Measurements from ENCODE around the gene TPD52L1. TPM values are rescaled to one million over a fixed set of nuclear protein-coding genes. Genes with fewer than 3 reads are reported as not detected.

The TPD52L1 gene
- total RNA-seq, 1 donor from 2014 or later: 93.6 TPM

GRCh38 chr6:125192610-125192930 is 39.0 kb downstream of the TPD52L1 start:
- Histone ChIP-seq H3K4me1 (peaks cover 10 to 35% of the 10 kb centered on the region in 2 donors), H3K27me3 (no peaks in the 10 kb centered on the region), H3K4me3 (no peak overlapping the region), H3K27ac (no peak overlapping the region), H3K9me3 (no peaks in the 10 kb centered on the region), H3K36me3 (no peaks in the 10 kb centered on the region)
- TF ChIP-seq, protein P1, sequence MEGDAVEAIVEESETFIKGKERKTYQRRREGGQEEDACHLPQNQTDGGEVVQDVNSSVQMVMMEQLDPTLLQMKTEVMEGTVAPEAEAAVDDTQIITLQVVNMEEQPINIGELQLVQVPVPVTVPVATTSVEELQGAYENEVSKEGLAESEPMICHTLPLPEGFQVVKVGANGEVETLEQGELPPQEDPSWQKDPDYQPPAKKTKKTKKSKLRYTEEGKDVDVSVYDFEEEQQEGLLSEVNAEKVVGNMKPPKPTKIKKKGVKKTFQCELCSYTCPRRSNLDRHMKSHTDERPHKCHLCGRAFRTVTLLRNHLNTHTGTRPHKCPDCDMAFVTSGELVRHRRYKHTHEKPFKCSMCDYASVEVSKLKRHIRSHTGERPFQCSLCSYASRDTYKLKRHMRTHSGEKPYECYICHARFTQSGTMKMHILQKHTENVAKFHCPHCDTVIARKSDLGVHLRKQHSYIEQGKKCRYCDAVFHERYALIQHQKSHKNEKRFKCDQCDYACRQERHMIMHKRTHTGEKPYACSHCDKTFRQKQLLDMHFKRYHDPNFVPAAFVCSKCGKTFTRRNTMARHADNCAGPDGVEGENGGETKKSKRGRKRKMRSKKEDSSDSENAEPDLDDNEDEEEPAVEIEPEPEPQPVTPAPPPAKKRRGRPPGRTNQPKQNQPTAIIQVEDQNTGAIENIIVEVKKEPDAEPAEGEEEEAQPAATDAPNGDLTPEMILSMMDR (IDR thresholded peaks at IDR 0.05): no peak
- DNase-seq (ENCODE audit: low spot score in 2 of 2): no peak
- intact Hi-C loops (cut with DNase I): loop anchor here (2.0 to 5.0 kb wide), 2 partner anchors 70 to 108 kb away; partner anchors contain the start of gene HDDC2

- TF ChIP-seq, protein P1 (IDR thresholded peaks at IDR 0.05): no peak
- H3K9me3 ChIP-seq: no peaks in the 10 kb centered on the region
- no peaks in the 10 kb centered on the region for H3K36me3 ChIP-seq
- peaks cover 15 to 36% of the 10 kb centered on the region in 2 donors for H3K4me1 ChIP-seq
- no peak overlapping the region for H3K27ac ChIP-seq
- intact Hi-C loops (cut with DNase I): loop anchor here (2.0 to 5.0 kb wide), 2 partner anchors 69 to 108 kb away; partner anchors contain the start of gene HDDC2
- no peaks in the 10 kb centered on the region for H3K27me3 ChIP-seq
- no peak overlapping the region for H3K4me3 ChIP-seq
- DNase-seq (ENCODE audit: low spot score in 2 of 2): no peak
Measured at GRCh38 chr6:125193208-125193607, 39.6 kb downstream of the TPD52L1 start.

DNA sequence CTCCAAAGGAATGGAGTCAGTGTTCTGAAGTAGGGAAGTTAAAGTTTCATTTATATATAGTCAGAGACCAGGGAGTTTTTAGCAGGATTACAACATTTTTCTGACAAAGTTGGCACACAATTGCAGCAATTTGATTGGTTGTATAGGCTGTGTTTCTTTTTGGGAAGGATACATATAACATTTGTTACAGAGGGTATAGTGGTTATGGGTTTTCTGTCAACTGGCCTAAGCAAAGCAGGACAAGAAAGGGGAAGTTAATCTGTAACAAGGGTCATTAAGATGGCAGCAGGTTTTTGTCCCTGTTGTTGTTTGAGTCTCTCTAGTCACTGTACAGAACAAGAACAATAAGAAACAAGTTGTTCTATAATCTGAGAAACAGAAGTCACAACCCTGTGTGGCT is 41.4 kb downstream of the TPD52L1 start:
- TF ChIP-seq, protein P1 (IDR thresholded peaks at IDR 0.05): no peak
- Histone ChIP-seq H3K27me3 (no peaks in the 10 kb centered on the region), H3K9me3 (no peaks in the 10 kb centered on the region), H3K36me3 (no peaks in the 10 kb centered on the region), H3K27ac (peak overlapping the region in 1 of 2 donors; percentile 3), H3K4me1 (peaks cover 11 to 35% of the 10 kb centered on the region in 2 donors), H3K4me3 (no peak overlapping the region)
- DNase-seq (ENCODE audit: low spot score in 2 of 2): no peak
- intact Hi-C loops (cut with DNase I): loop anchor here (5.0 kb wide), 2 partner anchors 67 to 562 kb away; no protein-coding TSS in a partner anchor

DNA sequence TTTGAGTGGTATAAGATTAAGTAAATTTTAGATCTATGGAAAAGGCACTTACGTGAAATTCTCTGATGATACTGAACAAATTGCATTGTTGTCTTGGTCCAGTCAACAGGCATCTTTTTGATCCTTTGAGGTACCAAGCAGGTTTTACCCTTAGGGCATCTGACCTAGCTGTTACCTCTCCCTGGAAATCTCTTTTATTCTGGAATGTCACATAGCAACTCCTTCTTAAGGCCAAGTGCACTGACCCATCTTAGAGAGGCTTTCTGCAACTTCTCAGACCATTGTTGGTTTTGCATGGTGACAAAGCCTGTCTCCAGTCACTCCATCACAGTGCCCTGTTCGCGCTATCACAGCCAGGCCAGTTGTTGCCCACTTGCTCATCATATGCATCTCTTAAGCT is 42.0 kb downstream of the TPD52L1 start:
- Histone ChIP-seq H3K27me3 (no peaks in the 10 kb centered on the region), H3K4me1 (peaks cover 11 to 36% of the 10 kb centered on the region in 2 donors), H3K27ac (peak overlapping the region; percentile 3 to 83), H3K9me3 (no peaks in the 10 kb centered on the region), H3K4me3 (no peak overlapping the region), H3K36me3 (no peaks in the 10 kb centered on the region)
- TF ChIP-seq, protein P1 (IDR thresholded peaks at IDR 0.05): no peak
- DNase-seq (ENCODE audit: low spot score in 2 of 2): no peak
- intact Hi-C loops (cut with DNase I): loop anchor here (5.0 kb wide), 1 partner anchor 562 kb away; no protein-coding TSS in a partner anchor

GRCh38 chr6:125196613-125197012 is 43.0 kb downstream of the TPD52L1 start:
- Histone ChIP-seq H3K36me3 (no peaks in the 10 kb centered on the region), H3K9me3 (no peaks in the 10 kb centered on the region), H3K27ac (peak overlapping the region; percentile 74 to 83), H3K4me3 (no peak overlapping the region), H3K27me3 (no peaks in the 10 kb centered on the region), H3K4me1 (peaks cover 16 to 36% of the 10 kb centered on the region in 2 donors)
- TF ChIP-seq, protein P1 (IDR thresholded peaks at IDR 0.05): no peak
- DNase-seq (ENCODE audit: low spot score in 2 of 2): no peak
- intact Hi-C loops (cut with DNase I): loop anchor here (5.0 kb wide), 1 partner anchor 561 kb away; no protein-coding TSS in a partner anchor
